ENCODE measurements around the gene AOPEP.

AOPEP gene

DNA sequence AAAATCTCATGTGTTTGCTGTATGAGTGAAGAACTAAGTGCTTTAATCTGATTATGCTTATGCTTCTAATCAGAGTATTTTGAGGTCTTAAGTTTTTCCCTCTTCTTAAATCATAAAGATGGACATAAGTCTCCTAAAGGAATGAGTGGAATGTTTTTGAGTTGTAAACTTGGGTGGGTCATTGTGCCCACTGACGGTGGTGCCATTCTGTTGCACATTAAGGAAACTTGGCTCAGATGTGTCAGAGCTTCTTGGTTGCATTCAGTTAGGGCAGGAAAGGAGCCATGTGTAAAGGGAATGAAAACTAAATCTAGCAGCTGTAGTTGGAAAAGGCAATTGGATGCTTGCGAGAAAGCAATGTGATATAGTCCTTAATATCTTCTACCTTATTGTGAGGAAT lies 334.4 kb downstream of the AOPEP start:
- no peak overlapping the region for H3K4me3 ChIP-seq (ENCODE audit: low read length)
- H3K4me1 ChIP-seq (ENCODE audit: control insufficient read depth, low read length) = no peaks in the 10 kb centered on the region
- no peaks in the 10 kb centered on the region for H3K9me3 ChIP-seq (ENCODE audit: control insufficient read depth, insufficient read depth, low read length)
- no peaks in the 10 kb centered on the region for H3K27me3 ChIP-seq (ENCODE audit: control insufficient read depth, low read length)
- no peak for TF ChIP-seq EZH2phosphoT487 (IDR thresholded peaks at IDR 0.05; ENCODE audit: borderline replicate concordance, low read length)
- TF ChIP-seq, protein P1, sequence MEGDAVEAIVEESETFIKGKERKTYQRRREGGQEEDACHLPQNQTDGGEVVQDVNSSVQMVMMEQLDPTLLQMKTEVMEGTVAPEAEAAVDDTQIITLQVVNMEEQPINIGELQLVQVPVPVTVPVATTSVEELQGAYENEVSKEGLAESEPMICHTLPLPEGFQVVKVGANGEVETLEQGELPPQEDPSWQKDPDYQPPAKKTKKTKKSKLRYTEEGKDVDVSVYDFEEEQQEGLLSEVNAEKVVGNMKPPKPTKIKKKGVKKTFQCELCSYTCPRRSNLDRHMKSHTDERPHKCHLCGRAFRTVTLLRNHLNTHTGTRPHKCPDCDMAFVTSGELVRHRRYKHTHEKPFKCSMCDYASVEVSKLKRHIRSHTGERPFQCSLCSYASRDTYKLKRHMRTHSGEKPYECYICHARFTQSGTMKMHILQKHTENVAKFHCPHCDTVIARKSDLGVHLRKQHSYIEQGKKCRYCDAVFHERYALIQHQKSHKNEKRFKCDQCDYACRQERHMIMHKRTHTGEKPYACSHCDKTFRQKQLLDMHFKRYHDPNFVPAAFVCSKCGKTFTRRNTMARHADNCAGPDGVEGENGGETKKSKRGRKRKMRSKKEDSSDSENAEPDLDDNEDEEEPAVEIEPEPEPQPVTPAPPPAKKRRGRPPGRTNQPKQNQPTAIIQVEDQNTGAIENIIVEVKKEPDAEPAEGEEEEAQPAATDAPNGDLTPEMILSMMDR (IDR thresholded peaks at IDR 0.05; ENCODE audit: low read depth, low read length, poor library complexity, severe bottlenecking) = no peak
- H3K9me2 ChIP-seq (replicated peaks; ENCODE audit: control insufficient read depth, low read length) = no peaks in the 10 kb centered on the region
- H3K4me2 ChIP-seq (ENCODE audit: low read length) = no peak overlapping the region
- H3F3A ChIP-seq (ENCODE audit: control insufficient read depth, insufficient read depth) = no peaks in the 10 kb centered on the region
- H3K79me2 ChIP-seq (ENCODE audit: control insufficient read depth, low read length) = no peaks in the 10 kb centered on the region
- no peak overlapping the region for H3K27ac ChIP-seq (ENCODE audit: low read depth, low read length)
- no peaks in the 10 kb centered on the region for H3K36me3 ChIP-seq (ENCODE audit: control insufficient read depth, low read length)
- H4K20me1 ChIP-seq (ENCODE audit: control insufficient read depth, insufficient read depth, low read depth, low read length) = no peaks in the 10 kb centered on the region

DNA sequence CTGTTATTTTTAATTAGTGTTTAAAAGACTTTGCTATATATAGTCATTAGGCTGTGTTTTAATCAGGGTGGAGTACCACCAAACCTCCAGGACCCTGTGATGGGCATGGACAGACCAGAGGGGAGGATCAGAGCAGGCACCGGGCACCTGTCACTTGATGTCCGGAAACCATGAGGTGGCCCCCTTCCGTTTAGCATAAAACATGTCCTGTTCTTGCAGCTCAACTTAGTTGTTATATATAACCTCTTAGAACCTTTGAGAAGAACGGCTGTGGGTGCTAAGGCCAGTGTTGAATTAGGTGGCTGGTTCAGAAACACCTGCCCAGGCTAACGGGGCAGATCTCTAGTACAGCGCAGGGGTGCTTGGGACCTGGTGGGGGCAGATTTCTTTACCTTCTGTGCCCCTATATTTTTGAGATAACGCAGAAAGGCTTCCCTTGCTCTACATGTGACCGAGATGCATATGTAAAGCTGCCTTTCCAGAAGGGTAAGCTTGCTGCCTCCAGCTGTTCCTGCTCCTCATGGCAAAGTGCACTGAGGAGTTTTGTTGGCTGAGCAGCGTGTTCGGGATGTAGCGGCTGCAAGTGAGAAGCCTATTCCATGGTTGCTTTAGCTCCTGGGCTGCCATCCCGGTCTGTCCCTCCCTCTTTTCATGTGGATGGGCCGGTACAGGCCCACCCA lies 335.6 kb downstream of the AOPEP start:
- no peaks in the 10 kb centered on the region for H4K20me1 ChIP-seq (ENCODE audit: control insufficient read depth, insufficient read depth, low read depth, low read length)
- H3K27ac ChIP-seq (ENCODE audit: low read depth, low read length) = no peak overlapping the region

DNA sequence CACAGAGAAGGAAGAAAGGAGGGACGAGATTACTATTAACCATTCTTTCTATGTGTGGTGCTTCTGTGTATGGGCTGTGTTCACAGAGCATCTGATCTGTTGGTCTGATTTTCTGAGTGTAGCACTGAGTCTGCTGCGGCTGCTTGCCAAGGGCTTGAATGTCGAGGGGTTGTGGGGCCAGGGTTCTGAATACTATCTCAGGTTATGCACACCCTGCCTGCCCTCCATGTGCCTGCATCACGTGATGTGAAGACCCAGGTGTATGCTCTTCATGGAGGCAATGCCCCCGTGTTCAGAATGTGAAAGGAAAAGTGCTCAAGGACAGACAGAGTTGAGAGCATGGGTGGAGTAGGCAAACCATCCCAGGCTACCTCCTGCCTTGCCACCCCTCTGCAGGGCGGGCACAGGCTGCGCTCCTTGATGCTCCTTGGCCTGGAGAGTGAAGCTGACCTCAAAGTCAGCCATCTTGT lies 336.1 kb downstream of the AOPEP start:
- no peaks in the 10 kb centered on the region for H4K20me1 ChIP-seq (ENCODE audit: control insufficient read depth, insufficient read depth, low read depth, low read length)
- no peaks in the 10 kb centered on the region for H3K79me2 ChIP-seq (ENCODE audit: control insufficient read depth, low read length)
- H3K36me3 ChIP-seq (ENCODE audit: control insufficient read depth, low read length) = no peaks in the 10 kb centered on the region
- H3K9me3 ChIP-seq (ENCODE audit: control insufficient read depth, insufficient read depth, low read length) = no peaks in the 10 kb centered on the region
- no peaks in the 10 kb centered on the region for H3K4me1 ChIP-seq (ENCODE audit: control insufficient read depth, low read length)
- no peak overlapping the region for H3K4me2 ChIP-seq (ENCODE audit: low read length)
- TF ChIP-seq EZH2phosphoT487 (IDR thresholded peaks at IDR 0.05; ENCODE audit: borderline replicate concordance, low read length) = no peak
- TF ChIP-seq, protein P1 (IDR thresholded peaks at IDR 0.05; ENCODE audit: low read depth, low read length, poor library complexity, severe bottlenecking) = no peak
- no peaks in the 10 kb centered on the region for H3F3A ChIP-seq (ENCODE audit: control insufficient read depth, insufficient read depth)
- no peaks in the 10 kb centered on the region for H3K27me3 ChIP-seq (ENCODE audit: control insufficient read depth, low read length)
- no peaks in the 10 kb centered on the region for H3K9me2 ChIP-seq (replicated peaks; ENCODE audit: control insufficient read depth, low read length)
- no peak overlapping the region for H3K4me3 ChIP-seq (ENCODE audit: low read length)
- H3K27ac ChIP-seq (ENCODE audit: low read depth, low read length) = no peak overlapping the region

More for the DNA sequence above, 335.6 kb downstream of the AOPEP start:
- Histone ChIP-seq H3K4me3 (ENCODE audit: low read length) (no peak overlapping the region), H3K4me1 (ENCODE audit: control insufficient read depth, low read length) (no peaks in the 10 kb centered on the region), H3K9me3 (ENCODE audit: control insufficient read depth, insufficient read depth, low read length) (no peaks in the 10 kb centered on the region), H3K9me2 (replicated peaks; ENCODE audit: control insufficient read depth, low read length) (no peaks in the 10 kb centered on the region), H3K79me2 (ENCODE audit: control insufficient read depth, low read length) (no peaks in the 10 kb centered on the region), H3F3A (ENCODE audit: control insufficient read depth, insufficient read depth) (no peaks in the 10 kb centered on the region), H3K27me3 (ENCODE audit: control insufficient read depth, low read length) (no peaks in the 10 kb centered on the region), H3K4me2 (ENCODE audit: low read length) (no peak overlapping the region), H3K36me3 (ENCODE audit: control insufficient read depth, low read length) (no peaks in the 10 kb centered on the region)
- no peak for TF ChIP-seq EZH2phosphoT487 (IDR thresholded peaks at IDR 0.05; ENCODE audit: borderline replicate concordance, low read length)
- TF ChIP-seq, protein P1 (IDR thresholded peaks at IDR 0.05; ENCODE audit: low read depth, low read length, poor library complexity, severe bottlenecking) = no peak

Data from DOHH2 (cell line).